Measurements from ENCODE around the gene TMEM209. TPM values are rescaled to one million over a fixed set of nuclear protein-coding genes. Genes with fewer than 3 reads are reported as not detected.
"Not testable (repeated sequence)": the region's sequence is repeated elsewhere in the genome, so short reads cannot be mapped to it uniquely, and the experiment has no call there.

TMEM209 gene
- total RNA-seq, 1 donor from 2014 or later = 15.1 TPM

GRCh38 chr7:130189343-130189742 lies 15.9 kb downstream of the TMEM209 start:
- Histone ChIP-seq H3K4me3 (ENCODE audit: insufficient read depth, low read depth, low read length) (no peak overlapping the region), H3K4me1 (ENCODE audit: insufficient read depth, low read length) (no peaks in the 10 kb centered on the region), H3K9ac (ENCODE audit: low read length) (no peak overlapping the region), H3K4me2 (ENCODE audit: low read length) (no peak overlapping the region), H3K36me3 (ENCODE audit: insufficient read depth, low read length) (no peaks in the 10 kb centered on the region), H3K27me3 (ENCODE audit: insufficient read depth, low read length) (no peaks in the 10 kb centered on the region), H3K9me3 (ENCODE audit: insufficient read depth, low read depth, low read length) (no peaks in the 10 kb centered on the region), H3K79me2 (ENCODE audit: insufficient read depth, low read length) (no peaks in the 10 kb centered on the region), H2AFZ (ENCODE audit: low read depth, low read length) (no peak overlapping the region), H3K27ac (ENCODE audit: low read depth, low read length) (no peak overlapping the region), H4K20me1 (ENCODE audit: insufficient read depth, low read length) (no peaks in the 10 kb centered on the region)
- DNase-seq (ENCODE audit: low read depth) (peak; percentile 75), FAIRE-seq (peak; percentile 23)
- Mint-ChIP-seq H3K27me3 (ENCODE audit: low read depth, unreplicated experiment) (no peaks in the 10 kb centered on the region), H3K9me3 (ENCODE audit: unreplicated experiment) (no peaks in the 10 kb centered on the region), H3K4me1 (ENCODE audit: low read depth, unreplicated experiment) (peaks cover 3% of the 10 kb centered on the region), H3K36me3 (ENCODE audit: low read depth, unreplicated experiment) (peaks cover 6% of the 10 kb centered on the region), H3K4me3 (ENCODE audit: unreplicated experiment) (no peak overlapping the region), H3K27ac (ENCODE audit: unreplicated experiment) (peak overlapping the region; percentile 7)
- TF ChIP-seq CTCF (IDR thresholded peaks at IDR 0.05; ENCODE audit: insufficient read depth, low read depth, low read length) (no peak), EZH2 (IDR thresholded peaks at IDR 0.05; ENCODE audit: insufficient read depth, low read length) (no peak)

- Mint-ChIP-seq H3K4me3 (ENCODE audit: unreplicated experiment) (no peak overlapping the region), H3K9me3 (ENCODE audit: unreplicated experiment) (no peaks in the 10 kb centered on the region), H3K4me1 (ENCODE audit: low read depth, unreplicated experiment) (peaks cover 3% of the 10 kb centered on the region), H3K27me3 (ENCODE audit: low read depth, unreplicated experiment) (no peaks in the 10 kb centered on the region), H3K36me3 (ENCODE audit: low read depth, unreplicated experiment) (peaks cover 4% of the 10 kb centered on the region), H3K27ac (ENCODE audit: unreplicated experiment) (no peak overlapping the region)
- no peaks in the 10 kb centered on the region for H3K27me3 ChIP-seq (ENCODE audit: insufficient read depth, low read length)
- no peak overlapping the region for H3K27ac ChIP-seq (ENCODE audit: low read depth, low read length)
- H4K20me1 ChIP-seq (ENCODE audit: insufficient read depth, low read length) = no peaks in the 10 kb centered on the region
- H3K4me1 ChIP-seq (ENCODE audit: insufficient read depth, low read length) = no peaks in the 10 kb centered on the region
- TF ChIP-seq EZH2 (IDR thresholded peaks at IDR 0.05; ENCODE audit: insufficient read depth, low read length) (no peak), CTCF (IDR thresholded peaks at IDR 0.05; ENCODE audit: insufficient read depth, low read depth, low read length) (no peak)
- FAIRE-seq (no peak), DNase-seq (ENCODE audit: low read depth) (no peak)
- H3K4me3 ChIP-seq (ENCODE audit: insufficient read depth, low read depth, low read length) = no peak overlapping the region
- no peak overlapping the region for H2AFZ ChIP-seq (ENCODE audit: low read depth, low read length)
- no peaks in the 10 kb centered on the region for H3K9me3 ChIP-seq (ENCODE audit: insufficient read depth, low read depth, low read length)
- no peak overlapping the region for H3K9ac ChIP-seq (ENCODE audit: low read length)
- H3K36me3 ChIP-seq (ENCODE audit: insufficient read depth, low read length) = peaks cover 5% of the 10 kb centered on the region
- H3K79me2 ChIP-seq (ENCODE audit: insufficient read depth, low read length) = no peaks in the 10 kb centered on the region
- no peak overlapping the region for H3K4me2 ChIP-seq (ENCODE audit: low read length)
These were observed 17.8 kb downstream of the TMEM209 start for GRCh38 chr7:130187360-130187759.

GRCh38 chr7:130184349-130184748 lies 20.9 kb downstream of the TMEM209 start:
- H3K27me3 ChIP-seq (ENCODE audit: insufficient read depth, low read length); DNase-seq (ENCODE audit: low read depth); H3K27ac ChIP-seq (ENCODE audit: low read depth, low read length); H4K20me1 ChIP-seq (ENCODE audit: insufficient read depth, low read length); H3K9me3 Mint-ChIP-seq (ENCODE audit: unreplicated experiment); H3K4me1 Mint-ChIP-seq (ENCODE audit: low read depth, unreplicated experiment); H3K4me3 ChIP-seq (ENCODE audit: insufficient read depth, low read depth, low read length); H3K4me2 ChIP-seq (ENCODE audit: low read length); H3K9ac ChIP-seq (ENCODE audit: low read length); FAIRE-seq; H3K79me2 ChIP-seq (ENCODE audit: insufficient read depth, low read length); H3K27ac Mint-ChIP-seq (ENCODE audit: unreplicated experiment); H3K4me3 Mint-ChIP-seq (ENCODE audit: unreplicated experiment); H3K27me3 Mint-ChIP-seq (ENCODE audit: low read depth, unreplicated experiment); H2AFZ ChIP-seq (ENCODE audit: low read depth, low read length); H3K4me1 ChIP-seq (ENCODE audit: insufficient read depth, low read length); H3K9me3 ChIP-seq (ENCODE audit: insufficient read depth, low read depth, low read length); H3K36me3 Mint-ChIP-seq (ENCODE audit: low read depth, unreplicated experiment): not testable (repeated sequence)
- peaks cover 18% of the 10 kb centered on the region for H3K36me3 ChIP-seq (ENCODE audit: insufficient read depth, low read length)

Measured in astrocyte (in vitro differentiated cells and primary cell).